Stomach (tissue), 19 donors: ENCODE results near the gene DZIP3. TPM values are rescaled to one million over a fixed set of nuclear protein-coding genes. Genes with fewer than 3 reads are reported as not detected.

Experiments
- DNase-seq, 2 donors: peaks; one replicate each; pipeline versions ENCODE4 v3.0.0 to v3.0.0-alpha.2; 2013 to 2019
- H3K27ac ChIP-seq, 5 donors: fragments of 200-600 bp in 4 of 5; sonication (generic) in 4 of 5; one replicate each; pipeline ENCODE4 v1.5.1; 2013 to 2019; ENCODE audit warnings: mild to moderate bottlenecking in 1 of 5, moderate library complexity in 1 of 5
- H3K27me3 ChIP-seq, 3 donors: fragments of 200-600 bp; sonication (generic); one replicate each; pipeline ENCODE4 v1.5.1; 2017 to 2019; ENCODE audit warnings: mixed run types in 1 of 3
- H3K36me3 ChIP-seq, 4 donors: fragments of 200-600 bp; sonication (generic); 1 replicate in 3 of 4; 2 replicates in 1 of 4; pipeline ENCODE4 v1.5.1; 2016 to 2019
- H3K4me1 ChIP-seq, 4 donors: fragments of 200-600 bp; sonication (generic); one replicate each; pipeline ENCODE4 v1.5.1; 2016 to 2019
- H3K4me3 ChIP-seq, 4 donors: fragments of 200-600 bp; sonication (generic) in 3 of 4; one replicate each; pipeline ENCODE4 v1.5.1; 2016 to 2019; ENCODE audit warnings: mild to moderate bottlenecking in 1 of 4
- H3K9me3 ChIP-seq, 4 donors: fragments of 200-600 bp; sonication (generic); one replicate each; pipeline ENCODE4 v1.5.1; 2016 to 2019
- CTCF ChIP-seq, 7 experiments: fragments of 450-650 bp in 4 of 7; fragments of 200-600 bp in 3 of 7; sonication (generic) in 3 of 7; IDR thresholded peaks; one replicate each; pipeline ENCODE4 v1.5.1; 2016 to 2019; ENCODE audit warnings: antibody characterized with exemption in 7 of 7, control low read depth in 2 of 7, mild to moderate bottlenecking in 1 of 7
- EP300 ChIP-seq: sonication (generic); formaldehyde crosslinking; IDR thresholded peaks from one replicate; pipeline ENCODE4 v1.6.1; 2017; ENCODE audit warnings: antibody characterized with exemption
- POLR2A ChIP-seq, 4 donors: fragments of 450-650 bp; IDR thresholded peaks; one replicate each; pipeline ENCODE4 v1.6.1; 2016; ENCODE audit warnings: antibody characterized with exemption in 4 of 4, control low read depth in 2 of 4, mild to moderate bottlenecking in 1 of 4, moderate library complexity in 1 of 4
- POLR2AphosphoS5 ChIP-seq, 3 donors: sonication (generic); formaldehyde crosslinking; IDR thresholded peaks; one replicate each; pipeline ENCODE4 v1.6.1; 2016; ENCODE audit warnings: antibody characterized with exemption in 3 of 3
- WGBS, 5 donors: extraction: QIAGEN DNeasy Blood & Tissue Kit in 3 of 5; methylation state at CpG; one replicate each; pipeline versions ENCODE4 v1.1.5 to v1.1.7; 2013 to 2018; 5-methylcytosine and 5-hydroxymethylcytosine counted together
- intact Hi-C: fragments of 100-400 bp; cut with DNase I; formaldehyde crosslinking; loops from one replicate; pipeline ENCODE4 v1.15.1; 2023; ENCODE audit warnings: low total_unique reads
- long read RNA-seq, 10 donors: transcript quantifications; one replicate each; lab custom pipeline, GENCODE V29; 2026
- polyA plus RNA-seq, 3 donors: library from polyadenylated mRNA; stranded (reverse); fragments of 200-250 nt; gene quantifications; one replicate each; pipeline ENCODE4 v1.2.3, GENCODE V29; 2013
- total RNA-seq, 5 donors: library from RNA; depleted of rRNA; stranded (reverse); fragments of >200 nt; gene quantifications; one replicate each; pipeline versions ENCODE4 v1.1.0 to v1.2.3, GENCODE V29; 2014 to 2016
- donor health status: healthy with polysubstance abuse.
- donor health status: Bipolar disorder and iron deficiency.
- donor health status: healthy.

DZIP3 gene, protein sequence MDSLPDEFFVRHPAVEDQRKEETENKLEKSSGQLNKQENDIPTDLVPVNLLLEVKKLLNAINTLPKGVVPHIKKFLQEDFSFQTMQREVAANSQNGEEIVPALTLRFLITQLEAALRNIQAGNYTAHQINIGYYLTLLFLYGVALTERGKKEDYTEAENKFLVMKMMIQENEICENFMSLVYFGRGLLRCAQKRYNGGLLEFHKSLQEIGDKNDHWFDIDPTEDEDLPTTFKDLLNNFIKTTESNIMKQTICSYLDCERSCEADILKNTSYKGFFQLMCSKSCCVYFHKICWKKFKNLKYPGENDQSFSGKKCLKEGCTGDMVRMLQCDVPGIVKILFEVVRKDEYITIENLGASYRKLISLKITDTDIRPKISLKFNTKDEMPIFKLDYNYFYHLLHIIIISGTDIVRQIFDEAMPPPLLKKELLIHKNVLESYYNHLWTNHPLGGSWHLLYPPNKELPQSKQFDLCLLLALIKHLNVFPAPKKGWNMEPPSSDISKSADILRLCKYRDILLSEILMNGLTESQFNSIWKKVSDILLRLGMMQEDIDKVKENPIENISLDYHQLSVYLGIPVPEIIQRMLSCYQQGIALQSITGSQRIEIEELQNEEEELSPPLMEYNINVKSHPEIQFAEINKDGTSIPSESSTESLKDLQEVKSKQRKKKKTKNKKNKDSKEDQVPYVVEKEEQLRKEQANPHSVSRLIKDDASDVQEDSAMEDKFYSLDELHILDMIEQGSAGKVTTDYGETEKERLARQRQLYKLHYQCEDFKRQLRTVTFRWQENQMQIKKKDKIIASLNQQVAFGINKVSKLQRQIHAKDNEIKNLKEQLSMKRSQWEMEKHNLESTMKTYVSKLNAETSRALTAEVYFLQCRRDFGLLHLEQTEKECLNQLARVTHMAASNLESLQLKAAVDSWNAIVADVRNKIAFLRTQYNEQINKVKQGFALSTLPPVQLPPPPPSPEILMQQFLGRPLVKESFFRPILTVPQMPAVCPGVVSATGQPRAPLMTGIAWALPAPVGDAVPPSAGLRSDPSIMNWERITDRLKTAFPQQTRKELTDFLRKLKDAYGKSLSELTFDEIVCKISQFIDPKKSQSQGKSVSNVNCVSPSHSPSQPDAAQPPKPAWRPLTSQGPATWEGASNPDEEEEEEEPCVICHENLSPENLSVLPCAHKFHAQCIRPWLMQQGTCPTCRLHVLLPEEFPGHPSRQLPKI
- total RNA-seq (10 to 100 TPM in 2 of 5 donors, 1 to 10 TPM in 3; 2.0 to 28.6 (median 9.1) TPM), polyA plus RNA-seq (1 to 10 TPM; 1.2 to 2.2 (median 1.7) TPM)
- long read RNA-seq, donor 1 = 0 reads
- long read RNA-seq, donor 2 = 0 reads
- long read RNA-seq, donor 3, partial matches to known transcripts = 0 of 1 reads
- long read RNA-seq, donor 3, other reads (novel, unspliced or antisense) = 0 of 1 reads
- long read RNA-seq, donor 4 = 0 reads
- long read RNA-seq, donor 5, partial matches to known transcripts = 0 of 1 reads
- long read RNA-seq, donor 5, other reads (novel, unspliced or antisense) = 0 of 1 reads
- long read RNA-seq, donor 6 = 0 reads
- long read RNA-seq, donor 7 = 0 reads
- long read RNA-seq, donor 8 = 0 reads
- long read RNA-seq, donor 9 = 0 reads
- long read RNA-seq, donor 10 = 0 reads

- no peaks in the 10 kb centered on the region for H3K9me3 ChIP-seq
- DNase-seq = peak; percentile 74 to 97
- H3K36me3 ChIP-seq = no peaks in the 10 kb centered on the region
- 0 to 1% (median 1%) methylated on average over 47 to 59 of the region's 59 CpGs for WGBS, 5 donors
- peak within 1 kb of the TSS; percentile 90 to 97 (median 93) for H3K27ac ChIP-seq
- peak; percentile 7 to 92 (median 83) for TF ChIP-seq POLR2AphosphoS5 (IDR thresholded peaks at IDR 0.05)
- TF ChIP-seq EP300 = no peak
- TF ChIP-seq POLR2A (IDR thresholded peaks at IDR 0.05) = peak in 1 of 4 donors; percentile 43
- peaks cover 5 to 27% (median 18%) of the 10 kb centered on the region in 4 donors for H3K4me1 ChIP-seq
- intact Hi-C loops = no loop called here
- H3K27me3 ChIP-seq = no peaks in the 10 kb centered on the region
- peak within 1 kb of the TSS; percentile 75 to 95 (median 86) for H3K4me3 ChIP-seq
These were observed at the start of gene DZIP3, which contains the start of gene CIP2A for GRCh38 chr3:108589081-108589997. DZIP3 (plus strand) TSS chr3:108589722; CDS start chr3:108605407, 15,685 bp downstream. CIP2A (minus strand) TSS chr3:108589438; CDS start chr3:108589375, 63 bp downstream.

- Histone ChIP-seq H3K4me3 (no peak overlapping the region), H3K4me1 (no peaks in the 10 kb centered on the region), H3K9me3 (no peaks in the 10 kb centered on the region), H3K27ac (no peak overlapping the region), H3K36me3 (peaks cover 0 to 8% (median 0%) of the 10 kb centered on the region in 4 donors), H3K27me3 (no peaks in the 10 kb centered on the region)
- TF ChIP-seq CTCF (IDR thresholded peaks at IDR 0.05) (no peak), EP300 (no peak), POLR2A (IDR thresholded peaks at IDR 0.05) (no peak), POLR2AphosphoS5 (IDR thresholded peaks at IDR 0.05) (no peak)
- peak in 1 of 2 donors; percentile 24 for DNase-seq
- intact Hi-C loops = no loop called here
- 59 to 84% (median 72%) methylated on average over 1 of the region's 1 CpG for WGBS, 5 donors
These were observed 43.3 kb upstream of the DZIP3 start for GRCh38 chr3:108546247-108546646.

DNA sequence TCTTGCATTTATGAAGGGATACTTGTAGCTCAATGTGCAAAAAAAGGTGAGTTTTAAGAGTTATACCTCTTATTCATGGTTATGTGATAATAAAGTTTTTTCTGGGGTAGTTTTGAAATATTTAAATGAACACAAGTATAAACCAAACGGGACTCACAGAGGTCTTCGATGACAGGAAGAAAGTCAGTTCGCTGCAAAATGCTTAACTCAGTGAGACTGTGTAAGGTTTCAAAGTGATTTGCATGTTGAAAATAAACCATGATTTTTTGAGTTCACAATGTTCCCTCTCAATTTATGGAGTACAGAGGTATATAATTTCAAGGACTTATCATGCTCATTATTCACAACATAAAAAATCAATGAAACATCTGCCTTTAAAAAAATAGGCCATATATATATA lies 42.8 kb upstream of the DZIP3 start:
- no peak overlapping the region for H3K27ac ChIP-seq
- DNase-seq = no peak
- H3K4me1 ChIP-seq = no peaks in the 10 kb centered on the region
- WGBS, 5 donors = 76 to 87% (median 82%) methylated on average over 3 of the region's 3 CpGs
- H3K4me3 ChIP-seq = no peak overlapping the region
- no peak for TF ChIP-seq CTCF (IDR thresholded peaks at IDR 0.05)
- no peak for TF ChIP-seq EP300
- no peak for TF ChIP-seq POLR2AphosphoS5 (IDR thresholded peaks at IDR 0.05)
- TF ChIP-seq POLR2A (IDR thresholded peaks at IDR 0.05) = no peak
- no peaks in the 10 kb centered on the region for H3K27me3 ChIP-seq
- intact Hi-C loops = no loop called here
- peaks cover 0 to 8% (median 0%) of the 10 kb centered on the region in 4 donors for H3K36me3 ChIP-seq
- no peaks in the 10 kb centered on the region for H3K9me3 ChIP-seq
